Central memory CD8-positive, alpha-beta T cell (primary cell): ENCODE measurements around the gene DLG5.

ENCODE experiments used
- ATAC-seq: fragments of 150-1000 bp; cut with Tn5 transposase; replicated peaks from 2 replicates; pipeline ENCODE4 v1.10.0; 2022; ENCODE audit warnings: mild to moderate bottlenecking, moderate FRiP score, moderate number of reproducible peaks; ENCODE audit not compliant: poor library complexity, severe bottlenecking; ENCODE audit errors: extremely low read depth
- DNase-seq, 2 donors: peaks; one replicate each; pipeline ENCODE4 v3.0.0; 2021; ENCODE audit warnings: low spot score in 2 of 2
- H3K27ac Mint-ChIP-seq: one replicate; pipeline ENCODE4 v1.8.0; 2022; ENCODE audit warnings: low read depth, mild to moderate bottlenecking, moderate library complexity, mixed read lengths
- H3K27me3 Mint-ChIP-seq: one replicate; pipeline ENCODE4 v1.8.0; 2022; ENCODE audit warnings: mixed read lengths
- H3K36me3 Mint-ChIP-seq: one replicate; pipeline ENCODE4 v1.8.0; 2022; ENCODE audit warnings: mild to moderate bottlenecking, moderate library complexity, mixed read lengths; ENCODE audit not compliant: insufficient read depth
- H3K4me1 Mint-ChIP-seq: one replicate; pipeline ENCODE4 v1.8.0; 2022; ENCODE audit warnings: mixed read lengths
- H3K4me3 Mint-ChIP-seq: one replicate; pipeline ENCODE4 v1.8.0; 2022; ENCODE audit warnings: mild to moderate bottlenecking, moderate library complexity, mixed read lengths
- H3K9me3 Mint-ChIP-seq: one replicate; pipeline ENCODE4 v1.8.0; 2022; ENCODE audit warnings: mixed read lengths

DLG5 gene, protein sequence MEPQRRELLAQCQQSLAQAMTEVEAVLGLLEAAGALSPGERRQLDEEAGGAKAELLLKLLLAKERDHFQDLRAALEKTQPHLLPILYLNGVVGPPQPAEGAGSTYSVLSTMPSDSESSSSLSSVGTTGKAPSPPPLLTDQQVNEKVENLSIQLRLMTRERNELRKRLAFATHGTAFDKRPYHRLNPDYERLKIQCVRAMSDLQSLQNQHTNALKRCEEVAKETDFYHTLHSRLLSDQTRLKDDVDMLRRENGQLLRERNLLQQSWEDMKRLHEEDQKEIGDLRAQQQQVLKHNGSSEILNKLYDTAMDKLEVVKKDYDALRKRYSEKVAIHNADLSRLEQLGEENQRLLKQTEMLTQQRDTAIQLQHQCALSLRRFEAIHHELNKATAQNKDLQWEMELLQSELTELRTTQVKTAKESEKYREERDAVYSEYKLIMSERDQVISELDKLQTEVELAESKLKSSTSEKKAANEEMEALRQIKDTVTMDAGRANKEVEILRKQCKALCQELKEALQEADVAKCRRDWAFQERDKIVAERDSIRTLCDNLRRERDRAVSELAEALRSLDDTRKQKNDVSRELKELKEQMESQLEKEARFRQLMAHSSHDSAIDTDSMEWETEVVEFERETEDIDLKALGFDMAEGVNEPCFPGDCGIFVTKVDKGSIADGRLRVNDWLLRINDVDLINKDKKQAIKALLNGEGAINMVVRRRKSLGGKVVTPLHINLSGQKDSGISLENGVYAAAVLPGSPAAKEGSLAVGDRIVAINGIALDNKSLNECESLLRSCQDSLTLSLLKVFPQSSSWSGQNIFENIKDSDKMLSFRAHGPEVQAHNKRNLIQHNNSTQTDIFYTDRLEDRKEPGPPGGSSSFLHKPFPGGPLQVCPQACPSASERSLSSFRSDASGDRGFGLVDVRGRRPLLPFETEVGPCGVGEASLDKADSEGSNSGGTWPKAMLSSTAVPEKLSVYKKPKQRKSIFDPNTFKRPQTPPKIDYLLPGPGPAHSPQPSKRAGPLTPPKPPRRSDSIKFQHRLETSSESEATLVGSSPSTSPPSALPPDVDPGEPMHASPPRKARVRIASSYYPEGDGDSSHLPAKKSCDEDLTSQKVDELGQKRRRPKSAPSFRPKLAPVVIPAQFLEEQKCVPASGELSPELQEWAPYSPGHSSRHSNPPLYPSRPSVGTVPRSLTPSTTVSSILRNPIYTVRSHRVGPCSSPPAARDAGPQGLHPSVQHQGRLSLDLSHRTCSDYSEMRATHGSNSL (N-terminal part only)

DNA sequence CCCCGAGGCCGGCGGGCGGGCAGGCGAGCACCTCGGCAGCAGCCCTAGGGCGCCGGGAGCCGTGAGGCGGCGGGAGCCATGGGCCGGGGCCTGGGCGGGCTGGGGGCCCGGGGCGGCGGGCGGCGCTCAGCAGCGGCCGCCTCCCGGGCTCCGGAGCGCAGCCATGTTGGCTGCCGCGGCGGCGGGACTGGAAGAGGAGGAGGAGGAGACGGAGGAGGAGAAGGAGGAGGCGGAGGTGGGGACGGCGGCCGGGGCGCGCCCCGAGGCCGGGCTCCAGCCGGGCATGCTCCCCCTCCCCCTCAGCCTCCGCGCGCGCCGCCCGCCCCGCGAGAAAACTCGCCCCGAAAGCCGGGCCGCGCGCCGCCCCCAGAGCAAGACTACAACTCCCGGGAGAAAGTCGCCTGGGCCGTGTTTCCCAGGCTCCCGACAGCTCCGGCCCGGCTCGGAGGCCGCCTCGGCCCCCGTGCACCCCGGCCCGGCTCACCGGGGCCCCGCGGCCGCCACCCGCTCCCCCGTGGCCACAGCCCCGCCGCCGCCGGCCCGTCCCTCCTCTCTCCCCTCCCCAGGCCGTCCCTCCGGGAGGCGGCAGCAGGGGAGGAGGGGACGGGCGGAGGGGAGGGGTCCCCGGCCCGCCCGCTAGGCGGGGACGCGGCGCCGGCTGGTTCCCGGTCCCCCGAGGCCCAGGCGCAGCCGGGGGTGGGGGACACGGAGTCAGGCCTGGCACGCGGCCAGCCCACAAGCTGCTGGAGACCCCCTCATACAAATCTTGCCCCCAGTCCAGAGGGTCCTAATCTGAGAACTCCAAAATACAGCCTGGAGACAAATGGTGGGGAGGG is at the start of gene DLG5:
TSS of gene DLG5 (minus strand) at position 190 of the 836 bp plus-strand sequence. CDS start 235 bp downstream, outside the sequence.
- DNase-seq = no peak
- Mint-ChIP-seq H3K4me1 (peaks cover 26% of the 10 kb centered on the region), H3K9me3 (no peaks in the 10 kb centered on the region), H3K27ac (peak within 1 kb of the TSS; percentile 35), H3K36me3 (no peaks in the 10 kb centered on the region), H3K27me3 (peaks cover 45% of the 10 kb centered on the region), H3K4me3 (peak within 1 kb of the TSS; percentile 76)
- peak; percentile 37 for ATAC-seq

DNA sequence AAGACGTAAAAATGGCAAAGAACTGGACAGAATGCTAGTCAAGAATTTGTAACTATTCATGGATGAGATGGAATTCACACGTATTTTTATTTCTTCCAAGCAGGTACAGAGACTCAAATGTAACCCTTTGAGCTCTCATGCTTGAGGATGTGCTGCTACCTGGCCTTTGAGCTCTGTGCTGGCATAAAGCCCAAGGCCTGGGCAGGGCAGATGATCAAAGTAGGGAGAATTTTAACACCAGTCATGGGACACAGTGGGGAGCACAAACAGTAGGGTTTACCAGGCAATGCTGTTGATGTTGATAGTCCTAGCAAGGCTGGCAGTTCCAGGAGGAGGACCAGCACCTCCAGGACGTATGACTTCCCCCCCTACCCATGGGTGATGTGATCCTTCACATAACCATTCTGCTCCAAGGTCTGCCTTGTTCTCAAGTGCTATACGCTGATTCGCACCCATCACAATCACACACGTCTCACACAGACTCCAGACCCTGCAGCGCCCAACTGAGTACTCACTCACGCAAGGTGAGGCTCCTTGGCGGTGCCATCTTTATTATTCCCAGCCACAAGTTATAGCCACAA is 48.6 kb upstream of the DLG5 start:
- Mint-ChIP-seq H3K27me3 (no peaks in the 10 kb centered on the region), H3K27ac (no peak overlapping the region), H3K9me3 (no peaks in the 10 kb centered on the region), H3K36me3 (peaks cover 24% of the 10 kb centered on the region), H3K4me3 (no peak overlapping the region), H3K4me1 (no peaks in the 10 kb centered on the region)
- ATAC-seq (no peak), DNase-seq (no peak)

DNA sequence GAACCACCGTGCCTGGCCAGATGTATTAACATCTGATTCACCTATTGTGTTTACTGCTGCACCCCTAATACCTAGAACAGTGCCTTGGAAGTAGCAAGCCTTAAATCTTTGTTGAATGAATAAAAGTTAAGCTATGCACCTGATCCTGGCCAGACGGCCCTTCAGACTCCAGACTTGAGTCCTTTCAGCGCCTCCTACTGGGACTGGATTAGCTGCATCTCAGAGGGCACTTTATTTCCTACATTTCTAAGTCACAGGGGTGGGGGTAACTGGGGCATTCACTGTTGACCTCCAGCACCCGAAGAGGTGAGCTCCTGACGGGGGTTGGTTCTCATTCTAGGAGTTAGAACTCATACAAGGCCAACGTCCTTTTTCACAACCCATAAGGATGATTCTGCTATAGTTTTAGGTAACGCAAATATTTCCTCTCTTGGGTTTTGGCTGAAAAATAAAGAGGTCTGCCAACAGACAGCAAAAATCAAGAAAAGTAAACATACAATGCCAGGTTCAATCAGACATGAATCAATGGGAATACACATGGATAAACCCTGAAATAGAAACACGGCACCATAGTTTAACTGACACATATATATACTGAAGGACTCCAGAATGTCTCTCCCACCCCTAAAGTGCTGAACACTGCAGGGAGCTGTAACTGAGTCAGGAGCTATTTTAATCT is 48.0 kb upstream of the DLG5 start:
- DNase-seq = no peak
- H3K27ac Mint-ChIP-seq = no peak overlapping the region
- H3K27me3 Mint-ChIP-seq = no peaks in the 10 kb centered on the region
- ATAC-seq = no peak
- no peaks in the 10 kb centered on the region for H3K4me1 Mint-ChIP-seq
- no peaks in the 10 kb centered on the region for H3K9me3 Mint-ChIP-seq
- H3K4me3 Mint-ChIP-seq = no peak overlapping the region
- H3K36me3 Mint-ChIP-seq = peaks cover 18% of the 10 kb centered on the region

DNA sequence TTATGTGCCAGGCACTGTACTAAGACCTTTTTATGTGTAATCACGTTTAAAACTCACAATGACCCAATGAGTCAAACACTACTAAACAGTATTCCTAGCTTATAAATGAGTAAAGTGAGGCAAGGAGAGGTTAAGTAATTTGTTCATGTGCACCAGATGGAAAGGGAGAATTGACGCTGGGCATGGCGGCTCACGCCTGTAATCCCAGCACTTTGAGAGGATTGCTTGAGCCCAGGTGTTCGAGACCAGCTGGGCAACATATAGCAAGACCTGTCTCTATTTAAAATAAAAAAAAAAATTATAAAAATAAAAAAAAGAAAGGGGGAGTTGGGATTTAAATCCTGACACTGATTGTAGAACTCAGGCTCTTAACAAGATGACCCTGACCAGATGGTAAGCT is 46.7 kb upstream of the DLG5 start:
- DNase-seq = no peak
- no peak overlapping the region for H3K4me3 Mint-ChIP-seq
- no peak overlapping the region for H3K27ac Mint-ChIP-seq
- no peaks in the 10 kb centered on the region for H3K4me1 Mint-ChIP-seq
- no peaks in the 10 kb centered on the region for H3K9me3 Mint-ChIP-seq
- H3K36me3 Mint-ChIP-seq = peaks cover 11% of the 10 kb centered on the region
- no peak for ATAC-seq
- H3K27me3 Mint-ChIP-seq = no peaks in the 10 kb centered on the region

DNA sequence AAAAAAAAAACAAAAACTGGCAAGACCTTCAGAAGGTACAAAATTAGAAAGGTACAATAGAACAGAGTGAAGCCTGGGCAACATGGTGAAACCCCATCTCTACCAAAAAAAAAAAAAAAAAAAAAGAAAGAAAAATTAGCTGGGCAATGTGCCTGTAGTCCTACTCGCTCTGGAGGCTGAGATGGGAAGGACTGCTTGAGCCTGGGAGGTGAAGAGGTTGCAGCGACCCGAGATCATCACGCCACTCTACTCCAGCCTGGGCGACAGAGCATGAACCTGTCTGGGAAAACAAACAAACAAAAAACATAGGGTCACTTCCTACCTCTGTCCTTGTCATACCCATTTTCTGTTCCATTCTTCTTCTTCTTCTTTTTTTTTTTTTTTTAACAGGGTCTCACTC is 45.6 kb upstream of the DLG5 start:
- no peaks in the 10 kb centered on the region for H3K9me3 Mint-ChIP-seq
- no peaks in the 10 kb centered on the region for H3K27me3 Mint-ChIP-seq
- peak overlapping the region; percentile 49 for H3K27ac Mint-ChIP-seq
- DNase-seq = no peak
- ATAC-seq = no peak
- no peaks in the 10 kb centered on the region for H3K4me1 Mint-ChIP-seq
- H3K4me3 Mint-ChIP-seq = no peak overlapping the region
- H3K36me3 Mint-ChIP-seq = peaks cover 8% of the 10 kb centered on the region

DNA sequence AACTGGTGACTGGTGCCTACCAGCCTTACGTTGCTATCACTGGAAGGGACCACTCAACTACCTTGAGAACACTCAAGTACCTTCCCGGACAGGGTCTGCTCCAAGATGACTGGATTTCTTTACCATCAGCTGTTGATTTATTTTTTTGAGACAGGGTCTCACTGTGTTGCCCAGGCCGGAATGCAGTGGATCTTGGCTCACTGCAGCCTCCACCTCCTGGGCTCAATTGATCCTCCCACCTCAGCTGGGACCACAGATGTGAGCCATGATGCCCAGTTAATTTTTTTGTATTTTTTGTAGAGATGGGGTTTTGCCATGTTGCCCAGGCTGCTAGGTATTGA is 45.2 kb upstream of the DLG5 start:
- DNase-seq (no peak), ATAC-seq (no peak)
- Mint-ChIP-seq H3K27me3 (peaks cover 2% of the 10 kb centered on the region), H3K4me1 (no peaks in the 10 kb centered on the region), H3K36me3 (peaks cover 8% of the 10 kb centered on the region), H3K27ac (peak overlapping the region; percentile 49), H3K4me3 (no peak overlapping the region), H3K9me3 (no peaks in the 10 kb centered on the region)

DNA sequence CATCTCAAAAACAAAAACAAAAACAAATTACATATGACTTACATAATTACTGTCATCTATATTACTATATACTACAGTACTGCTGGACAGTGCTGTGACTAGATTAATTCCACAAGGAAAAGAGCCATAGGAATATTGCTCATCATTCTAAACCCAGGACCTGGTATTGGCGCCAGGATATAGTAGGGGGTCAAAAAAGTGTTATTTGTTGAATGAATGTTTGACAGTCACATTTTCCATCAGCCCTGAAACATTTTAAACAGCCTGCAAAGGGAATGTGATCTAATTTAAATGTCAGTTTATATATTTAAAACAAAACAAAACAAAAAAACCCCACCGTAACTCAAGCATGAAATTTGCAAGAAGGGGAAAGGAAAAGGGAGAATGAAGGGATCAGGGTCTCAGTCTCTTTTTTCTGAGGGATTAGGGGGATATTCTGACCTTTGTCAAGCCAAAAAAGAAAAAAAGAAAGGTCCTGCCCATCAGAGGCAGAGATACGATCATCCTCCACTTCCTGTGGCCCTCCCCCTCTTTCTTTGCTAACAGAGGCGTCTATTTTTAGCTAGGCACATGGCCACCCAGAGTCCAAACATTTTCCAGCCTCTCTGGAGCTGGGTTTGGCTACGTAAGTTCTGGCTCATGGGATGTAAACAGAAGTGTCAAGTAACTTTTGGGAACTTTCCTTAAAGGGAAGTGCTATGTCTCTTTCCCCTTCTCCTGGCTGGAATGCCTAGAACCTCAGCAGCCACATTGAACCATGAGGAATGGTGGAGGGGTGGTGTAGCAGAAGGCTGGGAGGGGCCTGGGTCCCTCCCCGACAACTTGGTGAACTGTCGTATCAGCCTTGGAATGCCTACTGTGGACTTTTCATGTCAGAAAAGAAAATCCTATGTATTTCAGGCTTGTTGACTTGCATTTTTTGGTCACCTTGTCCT is 44.6 kb upstream of the DLG5 start:
- DNase-seq (no peak), ATAC-seq (no peak)
- Mint-ChIP-seq H3K9me3 (no peaks in the 10 kb centered on the region), H3K27ac (peak overlapping the region; percentile 49), H3K36me3 (peaks cover 6% of the 10 kb centered on the region), H3K4me3 (no peak overlapping the region), H3K4me1 (no peaks in the 10 kb centered on the region), H3K27me3 (peaks cover 6% of the 10 kb centered on the region)

DNA sequence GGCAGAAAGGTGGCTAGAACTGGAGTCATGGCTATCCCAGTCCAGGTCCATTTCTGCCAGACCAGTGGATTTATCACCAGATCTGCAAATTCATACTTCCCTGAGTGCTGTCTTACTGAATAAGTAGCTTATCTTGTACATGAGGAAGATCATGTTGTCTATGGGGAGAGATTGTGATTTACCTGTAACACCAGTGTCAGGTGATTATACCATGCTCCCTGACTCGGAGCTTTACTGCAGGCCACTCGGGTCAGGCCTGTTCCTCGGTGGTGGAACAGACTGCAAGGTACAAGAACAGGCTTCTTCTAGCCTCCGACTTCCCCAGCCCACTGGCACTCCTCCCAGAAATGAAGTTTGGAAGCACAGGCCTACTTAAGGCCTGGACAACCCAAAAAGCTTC is 42.6 kb upstream of the DLG5 start:
- Mint-ChIP-seq H3K4me1 (no peaks in the 10 kb centered on the region), H3K9me3 (no peaks in the 10 kb centered on the region), H3K36me3 (no peaks in the 10 kb centered on the region), H3K4me3 (no peak overlapping the region), H3K27ac (no peak overlapping the region), H3K27me3 (peaks cover 18% of the 10 kb centered on the region)
- ATAC-seq (no peak), DNase-seq (no peak)

DNA sequence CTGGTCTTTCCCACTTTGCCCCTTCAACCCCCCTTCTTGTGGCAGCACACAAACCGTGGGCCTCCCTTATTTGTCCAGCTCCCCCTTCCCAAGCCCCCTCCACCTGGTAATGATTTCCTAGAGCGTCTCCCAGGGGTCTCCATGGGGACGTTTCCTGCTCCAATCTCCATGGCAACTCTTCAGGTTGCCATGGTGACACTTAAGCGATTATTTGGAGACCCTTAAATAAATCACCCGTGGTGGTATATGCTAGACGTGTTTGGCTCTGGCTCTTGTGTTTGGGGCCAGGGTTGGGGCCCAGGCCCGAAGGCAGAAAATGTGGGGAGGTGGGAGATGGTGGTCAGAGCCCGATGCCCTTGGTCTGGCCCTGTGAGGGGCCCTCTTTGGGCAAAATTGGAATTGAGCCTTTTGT is 41.1 kb upstream of the DLG5 start:
- Mint-ChIP-seq H3K4me3 (no peak overlapping the region), H3K27me3 (peaks cover 24% of the 10 kb centered on the region), H3K9me3 (no peaks in the 10 kb centered on the region), H3K36me3 (no peaks in the 10 kb centered on the region), H3K27ac (no peak overlapping the region), H3K4me1 (no peaks in the 10 kb centered on the region)
- DNase-seq = no peak
- ATAC-seq = no peak

DNA sequence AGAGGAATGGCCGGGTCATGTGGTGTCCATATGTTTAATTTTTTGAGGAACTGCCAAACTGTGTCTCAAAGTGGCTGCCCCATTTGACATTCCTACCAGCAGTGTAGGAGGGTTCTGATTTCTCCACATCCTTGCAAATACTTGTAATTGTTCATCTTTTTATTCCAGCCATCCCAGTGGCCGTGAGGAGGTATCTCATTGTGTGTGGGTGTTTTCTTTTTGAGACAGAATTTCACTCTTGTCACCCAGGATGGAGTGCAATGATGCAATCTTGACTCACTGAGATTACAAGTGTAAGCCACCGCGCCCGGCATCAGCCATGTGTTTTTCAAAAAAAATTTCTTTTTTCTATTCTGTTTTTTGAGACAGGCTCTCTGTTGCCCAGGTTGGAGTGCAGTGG is 38.7 kb upstream of the DLG5 start:
- Mint-ChIP-seq H3K4me1 (no peaks in the 10 kb centered on the region), H3K36me3 (no peaks in the 10 kb centered on the region), H3K27me3 (peaks cover 24% of the 10 kb centered on the region), H3K4me3 (no peak overlapping the region), H3K27ac (no peak overlapping the region), H3K9me3 (no peaks in the 10 kb centered on the region)
- DNase-seq (no peak), ATAC-seq (no peak)
